HepG2 (cell line): ENCODE measurements around the gene NMUR1.
A peak's percentile ranks its signal among the peaks of the same experiment; 100 is the strongest.

ENCODE experiments used
- CTCF ChIP-seq: sonication (generic); formaldehyde crosslinking; IDR thresholded peaks from 2 replicates; pipeline ENCODE4 v1.5.0; 2020; ENCODE audit warnings: mild to moderate bottlenecking, missing genetic modification reagents, moderate library complexity
- EZH2 ChIP-seq: conservative IDR thresholded peaks from 2 replicates; pipeline ENCODE4 v1.6.1; 2012; ENCODE audit warnings: mild to moderate bottlenecking, low read depth, low read length, moderate library complexity
- FIP1L1 ChIP-seq: fragments of 200-400 bp; formaldehyde crosslinking; IDR thresholded peaks from 2 replicates; pipeline ENCODE4 v1.6.1; 2018; ENCODE audit warnings: low read depth, mild to moderate bottlenecking, low read length, moderate library complexity, borderline replicate concordance; ENCODE audit not compliant: insufficient read depth
- FLYWCH1 ChIP-seq: sonication (generic); formaldehyde crosslinking; IDR thresholded peaks from 2 replicates; pipeline ENCODE4 v1.8.1; 2023; ENCODE audit warnings: mild to moderate bottlenecking, missing genetic modification reagents
- GATAD2A ChIP-seq: IDR thresholded peaks from 2 replicates; pipeline ENCODE4 v1.6.1; 2016
- GTF2F1 ChIP-seq: fragments of 150-350 bp; IDR thresholded peaks from 2 replicates; pipeline ENCODE4 v1.6.1; 2014; ENCODE audit warnings: low read length
- POLR2A ChIP-seq, 2 experiments: IDR thresholded peaks; 2 replicates each; pipeline ENCODE4 v1.6.1; 2011; ENCODE audit warnings: low read depth in 2 of 2, low read length in 2 of 2, mild to moderate bottlenecking in 1 of 2, moderate library complexity in 1 of 2; ENCODE audit not compliant: insufficient read depth in 1 of 2
- POLR2AphosphoS2 ChIP-seq: IDR thresholded peaks from 2 replicates; pipeline ENCODE4 v1.6.1; 2011; ENCODE audit warnings: low read depth, low read length, improper control_type of control experiment
- SP4 ChIP-seq: sonication (generic); formaldehyde crosslinking; IDR thresholded peaks from 2 replicates; pipeline ENCODE4 v1.8.1; 2023; ENCODE audit warnings: mild to moderate bottlenecking, missing genetic modification reagents
- ZNF24 ChIP-seq: fragments of 450-650 bp; IDR thresholded peaks from 2 replicates; pipeline ENCODE4 v1.6.1; 2017; ENCODE audit warnings: antibody characterized with exemption, mild to moderate bottlenecking
- ZNF879 ChIP-seq: sonication (generic); formaldehyde crosslinking; IDR thresholded peaks from 2 replicates; pipeline ENCODE4 v1.8.1; 2023; ENCODE audit warnings: missing genetic modification reagents
- ZSCAN25 ChIP-seq: sonication (generic); formaldehyde crosslinking; IDR thresholded peaks from 2 replicates; pipeline ENCODE4 v1.8.0; 2022; ENCODE audit warnings: mild to moderate bottlenecking, missing genetic modification reagents
- ZSCAN29 ChIP-seq: sonication (generic); formaldehyde crosslinking; conservative IDR thresholded peaks from 2 replicates; pipeline ENCODE4 v1.4.0; 2020; ENCODE audit warnings: mild to moderate bottlenecking, missing genetic modification reagents

- TF ChIP-seq ZNF24 (no peak), ZSCAN29 (CRISPR knock-in tag) (no peak), POLR2A (IDR thresholded peaks at IDR 0.05; ENCODE audit: insufficient read depth in 1 of 2, low read depth in 2 of 2, low read length in 2 of 2) (no peak), FLYWCH1 (CRISPR knock-in tag) (no peak), ZSCAN25 (no peak), EZH2 (no peak), CTCF (CRISPR knock-in tag) (peak; percentile 74), FIP1L1 (no peak), GTF2F1 (no peak), POLR2AphosphoS2 (no peak), SP4 (CRISPR knock-in tag) (no peak), ZNF879 (CRISPR knock-in tag) (no peak), GATAD2A (CRISPR knock-in tag) (no peak)
Measured at GRCh38 chr2:231530099-231531011, at the start of gene NMUR1.
